Spleen (tissue), 7 donors: ENCODE results near the gene SALL4.

Source experiments
- CTCF ChIP-seq, 11 experiments: fragments of 200-600 bp in 7 of 11; fragments of 450-650 bp in 4 of 11; sonication (generic) in 4 of 11; IDR thresholded peaks in 8 of 11; conservative IDR thresholded peaks in 3 of 11; 1 replicate in 7 of 11; 2 replicates in 4 of 11; pipeline versions ENCODE4 v1.4.0 to v1.8.0; 2016 to 2021; ENCODE audit warnings: antibody characterized with exemption in 11 of 11, inconsistent platforms in 4 of 11, mild to moderate bottlenecking in 1 of 11
- POLR2A ChIP-seq, 3 donors: fragments of 450-650 bp; IDR thresholded peaks; one replicate each; pipeline ENCODE4 v1.5.1; 2017; ENCODE audit warnings: antibody characterized with exemption in 3 of 3, mild to moderate bottlenecking in 1 of 3
- donor health status: DM: no; HTN: no; CAD: no; lungs with moderate emphysema.
- donor health status: DM: no; HTN: no; CAD: no.
- donor health status: DM: no; HTN: no; CAD: no.

GRCh38 chr20:51769976-51770615 lies 32.2 kb downstream of the SALL4 start:
- TF ChIP-seq CTCF (IDR thresholded peaks at IDR 0.05 in 8 of 11, conservative IDR thresholded peaks at IDR 0.05 in 3 of 11): no peak
- TF ChIP-seq POLR2A (IDR thresholded peaks at IDR 0.05): no peak
